ENCODE results near the gene MSANTD1.
A peak's percentile ranks its signal among the peaks of the same experiment; 100 is the strongest.

The MSANTD1 gene

DNA sequence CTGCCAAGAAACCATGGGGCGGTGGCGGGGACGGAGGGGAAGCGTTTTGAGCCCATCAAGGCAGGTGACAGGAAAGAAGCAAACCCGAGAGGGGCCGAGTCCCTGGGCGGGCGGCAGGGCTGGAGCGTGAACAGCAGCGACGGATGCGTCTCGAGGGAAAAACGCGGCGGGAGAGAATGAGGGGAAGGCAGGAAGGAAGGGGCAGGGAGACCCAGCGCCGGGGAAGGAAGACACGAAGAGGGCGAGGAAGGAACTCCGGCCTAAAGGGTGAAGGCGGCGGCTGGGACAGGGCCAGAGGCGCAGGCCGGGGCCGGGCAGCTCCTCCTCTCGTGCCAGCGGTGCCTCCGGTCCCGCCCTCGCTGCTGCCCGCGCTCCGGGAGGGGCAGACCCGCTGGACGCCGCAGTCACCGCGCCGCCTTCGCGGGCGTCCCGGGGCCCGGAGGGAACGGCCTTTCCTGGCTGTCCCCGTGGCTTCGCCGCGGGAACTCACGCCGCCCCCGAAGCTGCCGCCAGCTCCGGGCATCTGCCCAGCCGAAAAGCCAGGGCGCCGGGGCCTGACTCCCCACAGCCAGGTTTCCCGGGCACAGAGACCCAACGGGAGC is 43.1 kb downstream of the MSANTD1 start:
- H3K4me3 ChIP-seq (ENCODE audit: low read length) = peak overlapping the region; percentile 81
- no peaks in the 10 kb centered on the region for H3K9me3 ChIP-seq (ENCODE audit: insufficient read depth, low read length)
- H3K27ac ChIP-seq (ENCODE audit: low read length) = no peak overlapping the region
- peaks cover 30% of the 10 kb centered on the region for H3K27me3 ChIP-seq (ENCODE audit: low read depth, low read length)
- H3K36me3 ChIP-seq (replicated peaks; ENCODE audit: low read depth, low read length) = no peaks in the 10 kb centered on the region
- TF ChIP-seq EZH2phosphoT487 (IDR thresholded peaks at IDR 0.05; ENCODE audit: low read depth) (no peak), CTCF (IDR thresholded peaks at IDR 0.05; ENCODE audit: low read depth, low read length) (no peak)
- H4K20me1 ChIP-seq (ENCODE audit: insufficient read depth, low read length) = no peaks in the 10 kb centered on the region
- peak overlapping the region; percentile 47; the same call in 1 of the 2 replicates for H3K9ac ChIP-seq (ENCODE audit: low read length)
- peak overlapping the region; percentile 73 for H3K4me2 ChIP-seq (ENCODE audit: low read length)
- H3K79me2 ChIP-seq (ENCODE audit: low read length) = no peaks in the 10 kb centered on the region
- H2AFZ ChIP-seq (ENCODE audit: low read depth, low read length) = no peak overlapping the region
- H3K4me1 ChIP-seq (ENCODE audit: low read length) = peaks cover 8% of the 10 kb centered on the region

DNA sequence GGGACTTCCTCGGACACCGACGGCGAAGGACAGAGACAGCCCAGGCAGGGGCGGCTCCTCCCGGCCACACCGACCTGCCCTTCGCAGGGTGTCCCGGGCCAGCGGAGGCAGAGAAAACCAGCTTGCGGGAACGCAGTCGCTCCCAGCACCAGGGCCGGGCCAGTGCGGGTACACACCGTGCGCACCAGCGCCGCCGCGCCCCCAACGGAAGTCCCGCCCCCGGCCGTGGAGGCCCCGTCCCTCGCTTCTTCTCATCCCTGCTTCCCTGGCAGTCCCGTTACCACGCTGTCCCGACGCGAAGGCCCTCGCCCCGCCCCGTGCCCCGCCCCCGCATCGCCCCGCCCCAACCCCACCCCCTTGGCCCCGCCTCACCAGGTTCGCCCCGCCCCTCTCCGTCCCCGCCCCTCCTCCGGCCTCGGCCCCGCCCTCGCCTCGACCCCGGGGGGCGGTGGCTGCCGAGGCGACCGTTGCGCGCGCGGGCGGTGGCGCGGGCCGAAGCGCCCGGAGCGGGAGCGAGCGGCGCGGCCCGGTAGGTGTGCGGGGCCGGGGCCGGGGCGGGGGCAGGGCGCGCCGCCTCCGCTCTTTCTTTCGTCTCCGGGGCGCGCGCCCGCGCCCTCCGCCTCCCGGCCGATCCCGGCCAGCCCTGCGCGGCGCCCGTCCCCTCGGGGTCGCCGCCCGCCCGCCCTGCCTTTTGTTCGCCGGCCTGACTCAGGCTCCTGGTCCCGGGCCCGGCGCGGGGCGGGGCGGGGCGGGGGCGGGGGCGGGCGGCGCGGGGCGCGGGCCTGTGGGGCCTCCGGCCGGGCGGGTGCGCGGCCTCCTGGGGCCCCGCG is 43.8 kb downstream of the MSANTD1 start, which contains the start of gene RGS12:
RGS12 (plus strand) TSS at position 451 of the 830 bp plus-strand sequence. CDS start 23,150 bp downstream, outside the sequence.
- H3K27ac ChIP-seq (ENCODE audit: low read length) = no peak within 1 kb of the TSS
- H3K4me2 ChIP-seq (ENCODE audit: low read length) = peak within 1 kb of the TSS; percentile 89
- TF ChIP-seq CTCF (IDR thresholded peaks at IDR 0.05; ENCODE audit: low read depth, low read length) (no peak), EZH2phosphoT487 (IDR thresholded peaks at IDR 0.05; ENCODE audit: low read depth) (no peak)
- no peaks in the 10 kb centered on the region for H3K9me3 ChIP-seq (ENCODE audit: insufficient read depth, low read length)
- no peak within 1 kb of the TSS for H2AFZ ChIP-seq (ENCODE audit: low read depth, low read length)
- no peaks in the 10 kb centered on the region for H3K79me2 ChIP-seq (ENCODE audit: low read length)
- H3K4me1 ChIP-seq (ENCODE audit: low read length) = peaks cover 5% of the 10 kb centered on the region; the same call in 1 of the 2 replicates
- peak within 1 kb of the TSS; percentile 89 for H3K4me3 ChIP-seq (ENCODE audit: low read length)
- no peaks in the 10 kb centered on the region for H3K36me3 ChIP-seq (replicated peaks; ENCODE audit: low read depth, low read length)
- H3K9ac ChIP-seq (ENCODE audit: low read length) = peak within 1 kb of the TSS; percentile 61
- H3K27me3 ChIP-seq (ENCODE audit: low read depth, low read length) = peaks cover 33% of the 10 kb centered on the region
- no peaks in the 10 kb centered on the region for H4K20me1 ChIP-seq (ENCODE audit: insufficient read depth, low read length)

DNA sequence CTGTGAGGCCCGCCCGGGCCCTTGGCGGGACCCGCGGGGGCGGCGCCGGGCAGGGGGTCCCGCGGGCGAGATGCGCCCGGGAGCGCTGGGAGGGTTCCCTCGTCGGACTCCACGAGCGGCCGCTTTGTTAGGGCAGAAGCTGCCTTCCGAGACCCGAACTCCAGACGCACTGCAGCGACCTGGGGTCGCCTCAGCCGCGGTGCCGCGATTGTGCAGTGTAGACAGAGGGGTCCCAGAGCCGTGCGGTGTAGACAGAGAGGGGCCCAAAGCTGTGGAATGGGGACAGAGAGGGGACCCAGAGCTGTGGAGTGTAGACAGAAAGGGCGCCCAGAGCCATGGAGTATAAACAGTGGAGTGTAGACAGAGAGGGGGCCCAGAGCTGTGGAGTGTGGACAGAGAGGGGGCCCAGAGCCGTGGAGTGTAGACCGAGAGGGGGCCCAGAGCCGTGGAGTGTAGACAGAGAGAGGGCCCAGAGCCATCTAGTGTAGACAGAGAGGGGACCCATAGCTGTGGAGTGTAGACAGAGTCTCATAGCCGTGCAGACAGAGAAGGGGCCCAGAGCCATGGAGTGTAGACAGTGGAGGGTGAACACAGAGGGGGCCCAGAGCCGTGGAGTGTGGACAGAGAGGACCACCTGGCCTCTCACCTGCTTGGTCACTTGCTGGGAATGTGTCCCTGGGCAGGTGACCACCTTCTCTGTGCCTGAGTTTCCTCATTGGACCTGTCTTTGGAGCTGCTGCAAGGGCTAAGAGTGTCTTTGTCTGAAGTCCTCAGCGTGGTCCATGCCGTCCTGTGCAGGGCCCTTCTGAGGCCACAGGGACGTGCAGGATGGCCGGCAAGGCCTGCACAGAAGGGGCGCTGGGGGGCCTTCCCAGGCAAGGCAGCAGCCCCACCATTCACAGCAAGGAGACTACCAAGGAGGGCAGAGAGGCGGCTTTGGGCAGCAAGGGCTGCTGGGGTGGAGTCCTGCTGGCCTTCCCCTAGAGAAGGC is 44.7 kb downstream of the MSANTD1 start:
- Histone ChIP-seq H3K79me2 (ENCODE audit: low read length) (no peaks in the 10 kb centered on the region), H3K9me3 (ENCODE audit: insufficient read depth, low read length) (no peaks in the 10 kb centered on the region), H3K9ac (ENCODE audit: low read length) (peak overlapping the region; percentile 61), H2AFZ (ENCODE audit: low read depth, low read length) (no peak overlapping the region), H3K36me3 (replicated peaks; ENCODE audit: low read depth, low read length) (no peaks in the 10 kb centered on the region), H3K4me2 (ENCODE audit: low read length) (peak overlapping the region; percentile 89), H3K4me3 (ENCODE audit: low read length) (peak overlapping the region; percentile 89), H3K4me1 (ENCODE audit: low read length) (peaks cover 5% of the 10 kb centered on the region; the same call in 1 of the 2 replicates), H3K27ac (ENCODE audit: low read length) (no peak overlapping the region), H3K27me3 (ENCODE audit: low read depth, low read length) (peaks cover 42% of the 10 kb centered on the region), H4K20me1 (ENCODE audit: insufficient read depth, low read length) (no peaks in the 10 kb centered on the region)
- TF ChIP-seq CTCF (IDR thresholded peaks at IDR 0.05; ENCODE audit: low read depth, low read length) (no peak), EZH2phosphoT487 (IDR thresholded peaks at IDR 0.05; ENCODE audit: low read depth) (no peak)
